ENCODE data around the gene SLC26A1. TPM values are rescaled to one million over a fixed set of nuclear protein-coding genes. Genes with fewer than 3 reads are reported as not detected.

Gene SLC26A1, protein sequence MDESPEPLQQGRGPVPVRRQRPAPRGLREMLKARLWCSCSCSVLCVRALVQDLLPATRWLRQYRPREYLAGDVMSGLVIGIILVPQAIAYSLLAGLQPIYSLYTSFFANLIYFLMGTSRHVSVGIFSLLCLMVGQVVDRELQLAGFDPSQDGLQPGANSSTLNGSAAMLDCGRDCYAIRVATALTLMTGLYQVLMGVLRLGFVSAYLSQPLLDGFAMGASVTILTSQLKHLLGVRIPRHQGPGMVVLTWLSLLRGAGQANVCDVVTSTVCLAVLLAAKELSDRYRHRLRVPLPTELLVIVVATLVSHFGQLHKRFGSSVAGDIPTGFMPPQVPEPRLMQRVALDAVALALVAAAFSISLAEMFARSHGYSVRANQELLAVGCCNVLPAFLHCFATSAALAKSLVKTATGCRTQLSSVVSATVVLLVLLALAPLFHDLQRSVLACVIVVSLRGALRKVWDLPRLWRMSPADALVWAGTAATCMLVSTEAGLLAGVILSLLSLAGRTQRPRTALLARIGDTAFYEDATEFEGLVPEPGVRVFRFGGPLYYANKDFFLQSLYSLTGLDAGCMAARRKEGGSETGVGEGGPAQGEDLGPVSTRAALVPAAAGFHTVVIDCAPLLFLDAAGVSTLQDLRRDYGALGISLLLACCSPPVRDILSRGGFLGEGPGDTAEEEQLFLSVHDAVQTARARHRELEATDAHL
- total RNA-seq (2022; extraction: Qiagen RNA extraction; ENCODE audit: low read depth): 0.16 to 0.50 TPM (median 0.31 TPM) in 5 replicates

DNA sequence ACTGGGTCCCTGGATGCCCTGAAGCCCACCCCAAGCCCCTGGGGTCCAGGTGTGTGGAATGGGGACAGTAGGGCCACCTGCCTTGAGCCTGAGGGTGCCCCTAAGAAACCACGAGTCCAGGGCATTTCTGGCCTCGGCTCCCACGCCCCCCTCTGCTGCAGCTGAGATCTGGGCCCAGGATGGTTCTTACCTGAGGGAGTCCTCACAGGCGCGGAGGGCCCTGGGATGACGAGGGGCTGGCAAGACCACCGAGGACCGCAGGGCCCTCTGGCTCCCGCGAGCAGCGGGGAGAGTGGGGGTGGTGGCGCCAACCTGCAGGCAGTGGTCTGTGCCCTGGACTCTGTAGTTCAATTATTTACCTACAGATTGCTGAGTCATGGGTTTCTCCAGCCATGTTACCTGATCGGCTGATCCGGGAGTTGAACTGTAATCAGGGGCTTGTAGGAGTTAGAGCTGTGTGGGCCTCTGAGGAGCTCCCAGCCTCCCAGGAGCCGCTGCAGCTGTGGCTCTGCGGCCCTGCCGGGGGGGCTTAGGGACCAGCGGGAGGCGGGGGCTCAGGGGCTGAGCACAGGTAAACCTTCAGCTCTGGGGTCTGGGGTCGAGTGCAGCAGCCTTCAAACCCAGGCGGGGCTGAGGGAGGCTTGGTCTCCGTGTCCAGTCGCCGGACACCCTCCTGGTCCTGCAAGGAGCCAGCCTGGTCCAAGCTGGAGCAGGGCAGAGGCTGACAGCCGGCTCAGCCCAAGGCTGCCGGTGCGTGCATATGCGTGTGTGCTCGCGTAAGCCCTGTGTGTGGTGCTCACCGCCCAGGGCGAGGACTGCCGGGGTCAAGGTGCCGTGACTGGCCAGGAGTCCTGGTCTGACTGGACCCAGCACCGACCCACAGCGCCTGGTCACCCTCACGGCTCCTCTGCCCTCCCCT, at the start of gene SLC26A1:
Gene SLC26A1 (minus strand): TSS at position 294 of the 919 bp plus-strand sequence. CDS start 1,701 bp downstream, outside the sequence.

GRCh38 chr4:1011022-1011665, 17.9 kb upstream of the SLC26A1 start, which contains the start of gene FGFRL1:
TSS of gene FGFRL1 (plus strand) at chr4:1011626. CDS start at chr4:1012486, 860 bp downstream.

GRCh38 chr4:986879-987623, 6.2 kb downstream of the SLC26A1 start, which contains the start of gene IDUA:
TSS of gene IDUA (plus strand) at chr4:987044. CDS start at chr4:987085, 41 bp downstream.

DNA sequence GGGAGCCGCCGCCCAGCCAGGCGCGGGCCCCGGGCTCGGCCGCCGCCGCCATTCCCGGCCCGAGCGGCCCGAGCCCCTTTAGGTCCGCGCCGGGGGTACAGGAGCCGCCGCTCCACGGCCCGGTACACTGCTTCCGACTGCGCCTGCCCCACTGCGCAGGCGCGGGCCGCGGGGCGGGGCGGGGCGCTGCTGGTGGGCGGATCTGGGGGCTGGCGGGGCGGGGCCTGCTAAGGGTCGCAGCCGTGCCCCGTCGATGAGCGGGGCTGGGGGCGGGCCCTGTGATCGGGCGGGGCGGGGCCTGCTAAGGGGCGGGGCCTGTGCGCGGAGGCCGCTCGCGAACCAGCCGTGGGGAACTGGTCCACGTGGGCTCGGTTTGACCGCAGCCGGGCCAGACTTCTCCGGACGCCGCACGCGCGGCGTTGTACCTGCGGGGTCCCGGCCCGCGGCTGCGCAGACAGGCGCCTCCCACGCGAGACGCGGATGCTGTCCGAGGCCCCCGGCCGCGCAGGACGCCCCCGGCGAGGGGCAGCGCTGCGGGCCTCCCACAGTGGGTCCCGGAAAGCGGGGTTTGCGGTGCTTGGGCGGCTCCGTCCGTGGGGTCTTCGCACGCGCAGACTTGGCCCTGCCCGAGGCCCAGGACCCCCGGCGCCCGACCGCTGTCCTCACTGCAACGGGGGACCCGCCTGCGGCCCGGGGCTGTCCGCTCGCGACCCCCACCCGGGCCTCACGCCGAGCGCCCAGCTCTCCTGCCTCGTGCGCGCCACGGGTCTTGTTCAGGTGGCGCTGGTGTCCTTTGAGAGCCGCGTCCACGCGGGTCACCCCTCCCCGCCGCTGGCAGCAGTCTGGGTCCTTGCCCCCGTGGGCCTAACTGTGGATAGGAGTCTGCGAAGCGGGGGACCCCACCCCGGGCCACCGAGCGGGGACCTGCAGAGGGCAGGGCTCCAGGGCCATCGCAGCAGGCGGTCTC, 19.5 kb downstream of the SLC26A1 start, which contains the start of gene DGKQ:
Gene DGKQ (minus strand): TSS at position 139 of the 967 bp plus-strand sequence. CDS start 87 bp downstream, at position 52.

Other genes starting within 250 kb of the SLC26A1 start
- gene CPLX1, start 167.3 kb downstream of the SLC26A1 start, total RNA-seq (2022; extraction: Qiagen RNA extraction; ENCODE audit: low read depth): 0.24 to 0.68 TPM (median 0.55 TPM) in 5 replicates
- 30.2 to 54.0 TPM (median 45.7 TPM) in 5 replicates for gene GAK, start 61.1 kb downstream of the SLC26A1 start, total RNA-seq (2022; extraction: Qiagen RNA extraction; ENCODE audit: low read depth)
- gene TMEM175, start 60.9 kb downstream of the SLC26A1 start, total RNA-seq (2022; extraction: Qiagen RNA extraction; ENCODE audit: low read depth): 8.5 to 12.1 TPM (median 9.8 TPM) in 5 replicates
- 4.9 to 8.2 TPM (median 6.9 TPM) in 5 replicates for gene DGKQ, start 19.8 kb downstream of the SLC26A1 start, total RNA-seq (2022; extraction: Qiagen RNA extraction; ENCODE audit: low read depth)
- gene IDUA, start 6.4 kb downstream of the SLC26A1 start, total RNA-seq (2022; extraction: Qiagen RNA extraction; ENCODE audit: low read depth): 8.7 to 14.1 TPM (median 12.7 TPM) in 5 replicates
- 18.7 to 25.5 TPM (median 22.0 TPM) in 5 replicates for gene FGFRL1, start 18.2 kb upstream of the SLC26A1 start, total RNA-seq (2022; extraction: Qiagen RNA extraction; ENCODE audit: low read depth)
- 1.9 to 2.8 TPM (median 2.7 TPM) in 5 replicates for gene RNF212, start 120.2 kb upstream of the SLC26A1 start, total RNA-seq (2022; extraction: Qiagen RNA extraction; ENCODE audit: low read depth)
- 0.12 to 0.54 TPM (median 0.33 TPM) in 4 of 5 replicates, not detected in the other for gene SPON2, start 179.2 kb upstream of the SLC26A1 start, total RNA-seq (2022; extraction: Qiagen RNA extraction; ENCODE audit: low read depth)

All from A549 treated with DMSO at 1 μM for 4 hours (cell line).